GM21447 (cell line): ENCODE data around the gene CARD19.
"Not testable (repeated sequence)": the region's sequence is repeated elsewhere in the genome, so short reads cannot be mapped to it uniquely, and the experiment has no call there.

Source experiments
- ATAC-seq: cut with Tn5 transposase; IDR thresholded peaks from one replicate; pipeline ENCODE4 v1.9.1; 2021; ENCODE audit not compliant: unreplicated experiment

Gene CARD19

DNA sequence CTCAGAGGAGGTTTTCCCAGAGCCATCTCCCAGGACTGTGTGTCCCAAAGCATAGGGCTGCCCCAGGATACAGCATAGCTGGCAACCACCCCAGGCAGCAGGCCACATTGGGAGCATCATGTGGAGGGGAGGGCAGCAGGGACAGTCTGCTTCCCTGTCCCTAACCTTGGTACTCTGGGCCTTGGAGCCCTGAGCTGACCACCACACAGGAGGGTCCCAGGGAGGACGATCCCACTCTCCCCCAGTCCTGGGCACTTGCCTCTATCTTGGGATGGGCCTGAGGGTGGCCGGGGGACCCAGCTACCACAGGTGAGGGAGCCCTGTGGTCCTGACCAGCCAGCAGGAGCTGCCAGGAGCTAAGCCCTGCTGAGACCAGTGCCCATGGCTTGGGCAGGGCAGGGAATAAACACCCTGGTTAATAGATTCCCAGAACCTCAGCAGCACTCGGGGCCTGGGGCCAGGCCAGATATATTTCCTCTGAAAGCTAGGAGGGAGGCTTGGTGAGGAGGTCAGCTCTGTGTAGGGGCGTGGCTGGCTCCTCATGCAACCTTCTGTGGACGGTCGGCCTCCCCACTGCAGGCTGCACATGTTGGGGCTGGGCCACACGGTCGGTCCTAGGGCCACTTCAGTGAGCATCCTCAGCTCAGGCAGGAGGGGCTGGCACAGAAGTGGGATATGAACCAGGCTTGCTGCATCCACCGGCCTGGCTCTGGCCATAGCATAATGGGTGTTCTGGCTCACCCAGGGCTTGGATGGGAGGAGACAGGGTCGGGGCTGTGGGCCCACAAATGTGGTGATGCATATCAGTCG lies 33.9 kb downstream of the CARD19 start:
- no peak for ATAC-seq

DNA sequence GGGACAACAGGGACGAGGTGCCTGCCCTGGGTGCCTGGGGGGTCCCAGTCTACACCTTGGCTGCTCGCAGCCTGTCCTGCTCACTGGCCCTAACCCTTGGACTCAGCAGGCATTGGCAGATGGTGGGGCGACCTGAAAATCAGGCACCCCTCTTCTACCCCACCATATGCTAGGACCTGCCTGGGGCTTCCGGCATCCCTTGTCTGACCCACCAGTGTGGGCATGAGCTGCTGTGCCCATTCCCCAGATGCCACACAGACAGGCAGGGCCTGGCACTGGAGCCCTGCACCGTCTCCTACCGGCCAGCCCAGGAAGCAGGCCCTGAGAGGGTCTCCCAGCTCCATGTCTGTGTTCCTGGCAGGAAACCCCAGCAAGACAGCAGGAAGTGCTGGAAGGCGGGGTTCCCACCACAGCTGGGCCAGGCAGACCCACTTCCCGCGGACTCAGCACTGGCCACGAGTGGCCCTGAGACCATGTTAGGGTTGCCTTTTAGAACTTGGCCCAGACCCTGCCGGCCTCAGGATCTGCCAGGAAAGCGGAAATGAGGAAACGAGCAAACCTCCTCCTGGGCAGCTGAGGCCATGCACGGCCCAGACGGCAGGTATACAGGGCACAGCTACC lies 35.0 kb downstream of the CARD19 start:
- ATAC-seq, result no peak

DNA sequence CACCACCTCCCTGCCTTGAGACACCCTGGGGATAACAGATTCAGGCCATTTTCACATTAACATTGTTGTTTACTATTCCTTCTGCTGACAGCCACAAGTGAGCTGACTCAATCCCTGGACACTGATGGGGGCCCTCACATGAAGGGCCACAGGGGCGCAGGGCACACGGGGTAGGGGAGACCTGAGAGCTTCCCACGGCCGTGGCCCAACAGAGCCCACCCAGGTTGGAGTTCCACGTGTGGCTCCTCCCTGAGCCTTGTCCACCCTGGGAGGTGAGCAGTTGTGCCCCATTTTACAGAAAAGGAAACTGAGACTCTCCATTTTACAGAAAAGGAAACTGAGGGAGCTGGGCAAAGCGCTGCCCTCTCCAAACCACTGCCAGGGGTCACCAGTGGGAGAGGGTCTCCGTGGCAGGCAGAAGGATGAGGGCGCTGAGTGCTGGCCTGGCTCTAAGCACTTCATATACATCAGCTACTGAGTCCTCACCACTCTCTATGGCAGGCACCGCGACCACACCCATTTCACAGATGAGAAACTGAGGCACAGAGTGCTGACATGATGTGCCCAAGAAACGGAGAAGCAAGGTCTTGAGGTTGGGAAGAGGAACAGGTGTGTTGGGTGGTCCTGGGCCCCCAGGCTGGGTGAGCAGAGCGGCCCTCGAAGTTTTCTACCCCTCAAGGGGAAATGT lies 35.7 kb downstream of the CARD19 start:
- no peak for ATAC-seq

DNA sequence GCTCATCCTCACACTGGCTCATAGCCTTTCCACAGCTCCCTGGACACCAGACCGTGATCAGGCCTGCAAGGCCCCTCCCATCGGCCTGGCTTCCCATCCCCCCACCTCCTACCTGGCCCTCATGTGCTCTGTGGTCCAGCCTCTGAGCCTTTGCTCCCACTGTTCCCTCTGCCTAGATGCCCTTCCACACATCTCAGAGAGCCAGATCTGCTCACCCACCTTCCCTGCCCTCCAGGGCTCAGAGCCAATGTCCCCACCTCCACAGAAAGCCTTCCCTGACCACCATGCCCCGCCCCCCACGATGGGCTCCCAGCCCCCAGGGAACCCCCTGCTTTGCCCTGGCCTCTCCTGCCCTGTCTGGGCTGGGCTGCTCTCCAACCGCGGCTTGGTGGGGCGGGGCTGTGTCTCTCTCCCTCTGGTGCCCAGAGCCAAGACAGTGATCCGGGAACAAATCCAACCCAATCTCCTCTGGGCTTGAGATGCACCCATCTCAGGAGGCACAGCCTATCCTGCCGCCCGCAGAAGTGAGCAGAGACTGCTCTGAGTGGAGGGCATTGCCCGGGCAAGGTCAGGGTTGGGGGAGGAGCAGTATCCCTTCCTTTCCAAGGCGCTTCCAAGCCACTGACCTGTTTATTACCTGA lies 36.4 kb downstream of the CARD19 start:
- ATAC-seq, result no peak

DNA sequence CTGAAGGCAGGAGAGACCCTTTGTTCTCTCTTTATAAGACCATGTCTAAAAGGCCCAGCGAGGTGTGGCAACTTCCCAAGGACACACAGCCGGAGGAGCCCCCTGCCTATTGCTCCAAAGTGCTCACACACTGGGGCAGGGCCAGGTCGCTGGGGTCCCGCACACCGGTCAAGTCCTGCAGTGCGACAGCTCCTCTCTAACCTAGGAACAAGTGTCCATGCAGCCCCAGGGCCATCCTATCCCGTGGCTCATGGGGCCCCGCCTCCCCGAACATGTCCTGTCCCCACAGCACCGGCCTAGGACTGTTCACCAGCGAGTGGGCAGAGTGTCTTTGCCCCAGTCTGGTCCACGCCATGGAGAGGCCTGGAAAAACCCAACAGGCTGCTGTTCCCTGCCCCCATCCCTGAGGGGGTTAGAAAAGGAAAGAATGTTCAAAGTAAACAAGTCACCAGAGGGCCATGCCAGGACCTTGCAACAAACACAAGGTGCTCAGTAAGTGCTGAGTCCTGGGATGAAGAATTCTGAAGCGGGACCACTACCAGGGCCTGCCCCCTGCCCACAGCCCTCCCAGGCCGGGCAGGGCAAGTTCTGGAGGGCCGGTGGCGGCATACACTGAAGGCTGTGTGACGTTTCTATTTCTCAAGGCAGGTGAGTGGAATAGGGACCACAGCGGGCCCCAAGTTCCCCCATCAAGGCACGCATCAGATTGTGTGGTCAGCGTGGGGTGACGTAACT lies 37.1 kb downstream of the CARD19 start:
- no peak for ATAC-seq

DNA sequence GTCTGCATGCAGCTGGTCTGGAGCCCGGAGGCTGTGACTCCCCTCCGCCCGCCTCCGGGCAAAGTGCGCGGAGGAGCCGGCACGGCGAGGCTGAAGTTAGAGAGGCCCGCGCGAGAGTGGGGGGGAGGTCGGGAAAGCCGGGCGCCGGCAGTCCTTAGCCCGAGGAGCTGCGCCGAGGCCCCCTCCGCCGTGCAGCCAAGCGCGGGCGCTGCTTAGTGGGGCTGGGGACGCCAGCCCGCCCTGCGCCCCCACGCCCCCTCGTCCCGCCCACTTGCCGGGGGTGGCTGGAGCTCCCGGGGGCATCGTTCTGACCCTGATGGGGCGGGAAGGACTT lies 37.6 kb downstream of the CARD19 start:
- peak; percentile 38 for ATAC-seq

DNA sequence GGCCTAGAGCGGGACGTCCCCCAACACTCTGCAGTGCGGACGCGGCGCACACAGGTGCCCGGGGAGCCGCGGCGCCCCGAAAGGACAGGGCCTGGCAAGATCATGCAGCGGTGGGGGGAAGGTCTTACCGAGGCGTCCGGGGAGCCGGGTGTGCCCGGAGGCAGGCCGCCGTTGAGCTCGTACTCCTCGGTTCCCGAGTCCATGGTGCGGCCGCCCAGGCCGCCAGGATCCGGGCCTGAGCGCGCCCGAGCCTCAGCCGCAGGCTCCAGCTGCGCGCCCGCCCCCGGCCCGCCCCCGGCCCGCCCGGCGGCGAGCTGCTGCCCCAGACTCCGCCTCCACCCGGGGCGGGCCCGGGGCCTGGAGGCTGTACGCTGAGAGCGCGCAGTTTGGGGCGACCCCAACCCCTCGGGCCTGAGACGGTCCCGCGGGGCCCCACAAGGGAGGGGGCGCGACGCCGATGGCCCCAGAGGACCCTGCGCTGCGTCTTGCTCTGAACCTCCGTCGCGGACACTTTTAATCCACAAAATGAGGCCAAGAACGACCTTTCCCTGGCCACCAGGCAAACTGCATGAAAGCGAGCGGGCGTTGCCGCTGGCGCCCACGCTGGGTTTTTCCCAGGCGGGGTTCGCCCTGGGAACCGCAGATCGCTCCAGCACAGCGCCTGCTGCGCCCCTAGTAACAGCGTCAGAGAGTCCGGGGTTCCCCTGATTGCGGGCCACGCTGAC lies 38.2 kb downstream of the CARD19 start, which contains the start of gene NINJ1:
Gene NINJ1, minus strand, starts transcription at position 237 of the 725 bp plus-strand sequence. Its CDS starts 34 bp downstream, at position 203.
- ATAC-seq, result peak; percentile 70

DNA sequence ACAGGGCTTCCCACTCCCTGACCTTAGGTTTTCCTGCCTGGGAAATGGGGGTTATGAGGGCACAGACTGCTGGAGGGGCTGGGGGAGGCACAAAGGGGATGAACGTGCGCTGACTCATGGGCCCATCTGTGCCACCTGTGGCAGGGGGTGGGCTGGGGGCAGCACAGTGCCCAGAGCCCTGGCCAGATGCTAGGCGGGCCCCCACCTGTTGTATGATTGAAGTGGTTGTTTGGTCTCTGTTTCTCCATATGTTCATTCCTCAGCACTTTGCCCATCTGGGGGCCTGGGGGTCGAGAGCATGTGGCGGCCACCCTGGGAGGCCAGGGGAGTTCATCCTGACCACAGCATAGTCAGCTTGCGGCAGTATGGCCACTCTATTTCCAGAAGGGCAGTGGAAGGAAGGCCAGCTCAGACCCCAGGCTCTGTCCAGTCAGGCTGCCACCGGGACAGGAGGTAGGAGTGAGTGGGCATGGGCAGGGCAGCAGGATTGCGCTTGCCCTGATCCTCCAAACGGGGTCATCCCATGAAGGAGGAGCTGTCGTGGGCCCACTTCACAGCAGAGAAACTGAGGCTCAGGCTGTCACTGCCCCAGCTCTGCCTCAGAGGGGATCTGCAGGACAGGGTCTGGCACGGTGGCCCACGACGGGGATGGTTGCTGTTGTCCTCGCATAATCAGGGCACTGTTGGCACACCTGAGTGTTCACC lies 38.9 kb downstream of the CARD19 start:
- ATAC-seq, result no peak

DNA sequence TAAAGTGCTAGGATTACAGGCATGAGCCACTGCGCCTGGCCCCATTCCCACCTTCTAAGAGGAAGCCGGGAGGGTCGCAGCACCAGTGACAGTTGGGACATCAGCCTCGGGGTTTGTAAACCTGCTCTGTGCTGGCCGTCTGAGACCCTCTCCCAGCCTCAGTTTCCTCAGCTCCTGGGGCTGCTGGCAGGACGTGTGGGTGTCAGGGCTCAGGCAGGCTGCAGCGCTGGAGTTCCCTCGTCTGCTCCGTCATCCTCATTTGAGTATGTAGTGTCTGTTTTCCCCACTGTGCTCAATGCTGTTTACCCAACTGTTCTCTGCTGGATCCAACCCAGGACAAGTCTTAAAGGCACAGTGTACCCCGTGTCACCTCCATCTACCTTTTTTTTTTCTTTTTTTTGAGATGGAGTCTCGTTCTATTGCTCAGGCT lies 40.0 kb downstream of the CARD19 start:
- ATAC-seq, result no peak

DNA sequence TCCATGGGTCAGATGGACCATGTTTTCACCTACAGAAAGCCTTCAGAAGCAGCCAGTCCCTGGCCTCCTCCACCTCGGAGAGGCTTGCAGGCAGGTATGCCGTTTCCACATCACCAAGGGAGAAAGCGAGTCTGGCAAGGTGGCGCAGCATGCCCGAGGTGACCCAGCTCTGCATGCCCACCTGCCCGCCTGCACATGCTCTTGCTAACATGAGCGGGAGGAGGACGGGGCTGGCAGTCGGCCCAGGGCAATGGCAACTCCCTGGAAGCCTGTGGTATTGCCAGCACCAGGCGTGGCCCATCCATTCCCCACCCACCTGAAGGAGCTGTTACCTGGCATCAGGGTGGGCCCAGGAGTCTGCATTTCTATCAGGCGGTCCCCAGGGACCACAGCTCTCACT lies 41.3 kb downstream of the CARD19 start:
- no peak for ATAC-seq

DNA sequence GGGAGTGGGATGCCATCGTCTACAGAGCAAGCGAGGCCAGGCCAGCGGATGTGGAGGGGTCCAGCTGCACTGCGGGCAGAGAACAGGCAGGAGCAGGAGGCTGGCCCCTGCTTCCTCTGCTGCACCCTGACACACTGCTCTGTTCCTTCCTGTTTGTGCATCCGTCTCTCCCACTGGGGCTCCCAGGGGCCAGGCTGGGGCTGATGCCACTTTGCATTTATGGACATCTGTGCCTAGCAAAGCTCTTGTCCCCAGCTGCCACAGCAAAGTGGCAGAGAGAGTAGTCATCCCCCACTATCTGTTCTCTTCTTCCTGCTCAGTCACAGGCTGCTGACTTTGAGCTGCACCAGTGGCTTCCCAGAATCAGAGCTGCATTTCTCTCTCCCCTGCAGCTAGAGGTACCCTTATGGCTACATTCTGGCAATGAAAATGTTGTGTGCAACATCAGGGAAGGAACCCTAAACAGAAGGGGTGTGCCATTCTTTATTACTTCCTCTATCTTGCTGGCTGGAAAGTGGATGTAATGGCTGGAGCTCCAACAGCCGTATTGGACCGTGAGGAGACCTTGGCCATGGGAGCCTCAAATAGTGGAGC lies 42.3 kb downstream of the CARD19 start:
- ATAC-seq, result no peak

DNA sequence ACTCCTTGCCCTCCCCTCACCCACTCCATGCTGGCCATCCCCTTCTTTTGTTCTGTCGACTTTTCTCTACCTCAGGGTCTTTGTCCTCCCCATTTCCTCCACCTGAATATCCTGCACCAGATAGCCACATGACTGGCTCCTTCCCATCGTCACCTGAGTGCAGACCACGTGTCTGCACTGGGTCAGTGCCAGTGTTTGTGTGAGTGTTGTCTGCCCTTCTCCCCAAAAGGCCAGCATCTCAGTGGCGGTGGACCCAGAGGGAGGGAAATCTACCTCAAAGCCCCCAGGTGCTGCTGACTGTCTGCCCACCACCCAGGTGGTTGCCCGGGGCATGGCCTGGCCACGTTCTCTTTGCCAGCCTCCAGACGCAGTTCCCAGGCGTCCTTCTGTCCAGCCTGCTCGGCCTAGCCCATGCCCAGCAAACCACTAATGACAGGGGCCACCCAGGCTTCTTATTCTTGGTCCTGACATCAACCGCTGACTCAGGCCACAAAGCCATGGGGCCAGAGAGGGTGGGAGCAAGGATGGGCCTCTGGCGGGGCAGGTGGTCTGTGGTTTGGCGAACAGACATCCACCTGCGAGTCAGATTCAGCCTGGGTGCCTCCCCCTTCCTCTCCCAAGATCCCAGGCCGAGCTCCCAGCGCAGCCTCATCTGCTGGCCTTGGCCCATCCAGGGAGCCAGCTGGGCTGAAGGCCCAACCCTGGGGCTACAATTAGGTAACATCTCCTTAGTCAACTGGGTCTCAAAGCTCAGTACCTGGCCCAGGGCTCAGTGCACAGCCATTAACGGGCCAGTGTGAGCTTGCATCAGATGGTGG lies 43.6 kb downstream of the CARD19 start:
- no peak for ATAC-seq

DNA sequence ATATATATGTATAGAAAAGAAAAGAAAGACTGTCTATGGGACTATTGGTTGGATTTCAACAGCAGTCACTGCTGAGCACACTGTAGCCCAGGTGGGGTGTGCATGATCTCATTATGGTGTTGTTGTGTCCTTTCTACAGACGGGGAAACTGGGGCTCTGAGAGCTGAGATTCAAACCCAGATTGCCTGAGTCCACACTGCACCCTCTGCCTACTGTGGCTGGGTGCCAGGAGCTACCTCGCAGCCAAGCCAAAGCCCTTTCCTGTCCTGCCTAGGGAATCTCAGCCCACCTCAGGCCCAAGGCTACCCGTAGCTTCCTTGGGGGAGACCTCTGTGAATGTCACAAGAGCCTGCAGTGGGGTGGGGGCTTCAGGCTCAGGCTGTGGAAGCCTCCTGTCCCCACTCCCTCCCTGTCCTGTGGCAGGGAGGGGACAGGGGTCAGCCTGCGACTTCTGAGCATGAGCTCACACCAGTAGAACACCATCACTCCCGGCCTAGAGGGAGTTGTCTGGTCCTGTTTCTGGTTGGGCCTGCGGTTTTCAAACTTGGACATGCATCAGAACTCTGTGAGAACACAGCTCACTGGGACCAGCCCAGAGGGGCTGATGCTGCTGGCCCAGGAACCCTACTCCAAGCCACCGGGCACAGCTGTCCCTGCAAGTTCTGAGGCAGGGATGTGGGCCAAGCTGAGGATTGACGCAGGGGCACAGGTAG lies 45.9 kb downstream of the CARD19 start:
- ATAC-seq, result no peak

DNA sequence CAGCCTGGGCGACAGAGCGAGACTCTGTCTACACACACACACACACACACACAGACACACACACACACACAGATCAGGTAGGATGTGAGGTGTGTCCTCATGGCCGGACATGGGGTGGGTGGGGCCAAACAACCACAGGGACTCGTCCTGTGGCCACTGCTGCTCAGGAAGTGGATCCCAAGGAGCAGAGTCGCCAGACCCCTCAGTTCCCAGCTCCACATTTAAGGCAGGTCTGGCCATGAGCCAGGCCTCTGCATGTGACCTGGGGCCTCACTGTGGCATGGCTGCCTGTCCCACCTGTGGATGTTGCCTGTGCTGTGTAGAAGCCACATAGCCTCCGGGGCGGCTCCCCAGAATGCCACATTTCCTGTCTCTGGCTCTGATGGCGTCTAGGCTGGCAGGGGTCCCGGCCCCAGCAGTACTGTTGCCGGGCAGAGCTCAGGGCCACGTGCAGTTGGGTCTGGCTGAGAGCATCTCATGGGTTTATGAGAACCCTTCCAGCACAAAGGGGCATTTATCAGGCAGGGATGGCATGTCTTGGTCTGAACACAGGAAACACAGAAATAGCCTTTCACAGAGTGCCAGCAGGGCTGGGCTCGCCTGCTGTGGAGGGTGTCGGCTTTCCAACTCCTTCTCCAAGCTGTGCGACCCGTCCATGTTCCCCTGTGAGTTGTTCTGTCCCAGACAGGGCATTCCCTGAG lies 48.0 kb downstream of the CARD19 start:
- no peak for ATAC-seq

DNA sequence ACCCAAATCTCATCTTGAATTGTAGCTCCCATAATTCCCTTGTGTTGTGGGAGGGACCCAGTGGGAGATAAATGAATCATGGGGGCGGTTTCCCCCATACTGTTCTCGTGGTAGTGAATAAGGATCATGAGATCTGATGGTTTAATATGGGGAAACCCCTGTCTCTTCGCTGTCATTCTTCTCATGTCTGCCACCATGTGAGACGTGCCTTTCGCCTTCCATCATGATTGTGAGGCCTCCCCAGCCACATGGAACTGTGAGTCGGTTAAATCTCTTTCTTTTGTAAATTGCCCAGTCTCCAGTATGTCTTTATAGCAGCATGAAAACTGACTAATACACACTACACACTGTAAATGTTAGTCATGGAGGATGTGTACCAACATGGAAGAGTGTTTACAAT lies 50.7 kb downstream of the CARD19 start:
- ATAC-seq, result not testable (repeated sequence)

DNA sequence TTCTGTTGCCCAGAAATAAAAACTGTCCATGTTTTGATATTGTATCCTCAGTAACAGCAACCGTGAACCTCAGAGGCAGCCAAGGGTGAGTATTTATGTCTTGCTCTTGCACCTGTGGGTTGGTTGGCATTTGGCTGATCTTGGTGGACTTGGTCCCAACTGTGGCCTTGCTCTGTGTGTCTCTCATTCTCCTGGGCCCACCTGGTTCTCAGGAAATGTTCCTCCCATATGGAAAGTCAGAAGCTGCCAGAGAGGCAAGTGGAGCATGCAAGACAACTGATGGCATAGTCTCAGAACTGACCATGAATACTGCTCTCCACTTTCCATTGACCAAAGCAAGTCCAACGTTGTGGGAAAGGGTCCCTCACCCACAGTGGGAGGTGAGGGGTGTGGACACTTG lies 51.6 kb downstream of the CARD19 start:
- no peak for ATAC-seq

DNA sequence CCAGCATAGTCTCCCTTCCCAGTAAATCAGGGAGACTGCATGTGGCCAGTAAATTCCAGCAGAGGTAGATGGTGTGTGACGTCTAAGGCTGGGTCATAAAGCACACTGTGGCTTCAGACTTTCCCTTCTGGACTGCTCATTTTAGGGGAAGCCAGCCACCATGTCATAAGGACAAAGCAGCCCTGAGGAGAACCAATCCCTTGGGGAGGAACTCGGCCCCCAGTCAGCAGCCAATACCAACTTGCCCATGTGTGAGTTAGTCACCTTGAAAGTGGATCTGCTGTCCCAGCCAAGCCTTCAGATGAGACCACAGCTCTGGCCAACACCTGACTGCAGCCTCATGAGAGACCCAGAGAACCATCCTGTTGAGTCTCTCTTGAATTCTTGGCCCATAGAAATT lies 52.7 kb downstream of the CARD19 start:
- ATAC-seq, result no peak
